Stimulated activated naive CD4-positive, alpha-beta T cell (primary cell): Measurements from ENCODE around the gene PAPSS1.
"Not testable (repeated sequence)": the region's sequence is repeated elsewhere in the genome, so short reads cannot be mapped to it uniquely, and the experiment has no call there.

Experiments
- DNase-seq, 6 experiments: peaks; one replicate each; lab custom pipeline; 2025; lab: John Stamatoyannopoulos, UW

PAPSS1 gene

DNA sequence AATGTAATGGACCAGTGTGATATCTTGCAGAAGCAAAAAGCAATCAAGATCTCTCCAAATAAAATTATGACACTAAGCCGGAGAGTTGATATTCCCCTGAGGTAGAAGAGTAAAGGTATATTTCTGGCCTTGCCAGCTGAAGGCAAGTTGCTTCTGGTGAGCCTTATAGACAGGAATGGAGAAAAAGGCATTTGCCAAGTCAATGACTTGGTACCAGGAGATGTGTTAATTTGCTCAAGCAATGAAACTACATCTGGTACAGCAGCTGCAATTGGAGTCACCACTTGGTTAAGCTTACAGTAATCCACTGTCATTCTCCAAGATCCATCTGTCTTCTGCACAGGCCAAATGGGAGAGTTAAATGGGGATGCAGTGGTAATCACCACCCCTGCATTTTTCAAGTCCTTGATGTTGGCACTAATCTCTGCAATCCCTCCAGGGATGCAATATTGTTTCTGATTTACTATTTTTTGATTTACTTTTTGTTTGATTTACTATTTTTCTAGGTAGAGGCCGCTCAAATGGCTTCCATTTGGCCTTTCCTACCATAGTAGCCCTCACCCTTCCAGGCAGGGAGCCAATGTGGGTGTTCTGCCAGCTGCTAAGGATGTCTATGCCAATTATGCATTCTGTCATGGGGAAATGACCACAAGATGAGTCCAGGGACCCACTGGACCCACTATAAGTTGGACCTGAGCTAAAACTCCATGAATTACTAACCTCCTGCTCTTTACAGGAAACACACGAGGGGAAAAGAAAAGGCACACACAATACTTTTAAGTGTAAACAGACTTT is 6.3 kb upstream of the PAPSS1 start:
- not testable (repeated sequence) for DNase-seq

DNA sequence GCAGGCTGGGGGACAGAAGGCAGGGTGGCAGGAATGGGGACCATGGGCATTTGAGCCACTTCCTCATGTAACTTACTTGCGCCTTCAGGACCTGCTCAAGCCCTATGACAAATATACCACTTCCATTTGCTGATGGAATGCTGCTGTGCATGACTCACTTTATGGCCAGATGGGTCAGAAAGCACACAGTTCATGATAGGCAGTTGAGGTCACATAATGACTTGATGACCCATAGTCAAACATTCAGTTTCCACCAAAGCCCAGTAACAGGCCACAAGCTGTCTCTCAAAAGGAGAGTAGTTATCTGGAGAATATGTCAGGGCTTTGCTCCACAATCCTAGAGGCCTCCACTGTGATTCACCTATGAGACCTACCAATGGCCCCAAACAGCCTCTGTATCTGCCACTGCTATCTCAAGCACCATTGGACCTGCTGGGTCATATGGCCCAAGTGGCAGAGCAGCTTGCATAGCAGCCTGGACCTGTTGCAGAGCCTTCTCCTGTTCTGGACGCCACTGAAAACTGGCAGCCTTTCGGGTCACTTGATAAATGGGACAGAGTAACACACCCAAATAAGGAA is 5.3 kb upstream of the PAPSS1 start:
- no peak for DNase-seq

DNA sequence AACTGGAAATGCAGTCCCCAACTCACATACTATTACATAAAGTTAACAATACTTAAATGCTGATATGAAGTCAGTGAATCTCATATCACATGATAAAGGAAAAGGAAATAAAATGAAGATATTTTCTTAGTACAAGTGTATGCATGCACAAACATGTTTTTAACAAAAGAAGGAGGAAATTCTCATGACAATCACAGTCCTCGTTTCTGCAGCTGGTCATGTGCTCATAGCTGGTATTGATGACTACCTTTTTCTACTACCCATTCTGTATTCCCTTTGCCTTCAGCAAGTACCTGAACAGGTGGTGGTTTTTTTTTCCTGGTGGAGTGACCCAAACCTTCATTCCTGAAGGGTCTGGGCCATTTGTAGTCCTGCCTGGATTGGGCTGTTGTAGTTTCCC is 3.3 kb upstream of the PAPSS1 start:
- not testable (repeated sequence) for DNase-seq

DNA sequence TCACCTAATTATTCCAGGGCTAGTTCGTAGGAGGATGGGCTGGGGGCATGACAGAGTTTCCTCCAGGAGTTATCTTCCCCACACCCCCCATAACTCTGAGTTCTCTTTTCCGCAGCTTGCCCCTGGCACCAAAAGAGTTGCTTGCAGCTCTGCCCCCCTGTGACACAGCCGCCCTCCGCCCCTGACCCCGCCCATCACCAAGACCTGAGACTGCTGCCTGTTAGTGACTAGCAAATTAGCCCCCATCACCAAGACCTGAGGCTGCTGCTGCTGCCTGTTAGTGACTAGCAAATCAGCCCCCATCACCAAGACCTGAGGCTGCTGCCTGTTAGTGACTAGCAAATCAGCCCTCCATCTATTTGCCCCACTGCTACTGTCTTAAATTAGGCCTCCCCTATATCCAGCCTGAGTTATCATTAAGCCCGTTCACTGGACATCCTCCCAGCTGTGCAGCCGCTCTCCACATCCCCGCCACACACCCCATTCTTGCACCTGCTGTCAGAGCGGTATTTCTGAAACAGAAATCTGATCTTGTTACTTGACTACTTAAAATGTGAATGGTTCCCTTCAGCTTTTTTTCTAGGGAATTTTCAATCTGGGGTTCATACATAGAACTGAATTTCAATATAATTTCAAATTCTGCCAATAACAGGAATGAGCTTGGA is 1.5 kb upstream of the PAPSS1 start:
- peak in 5 of 6 experiments; percentile 11 to 48 (median 37) for DNase-seq

DNA sequence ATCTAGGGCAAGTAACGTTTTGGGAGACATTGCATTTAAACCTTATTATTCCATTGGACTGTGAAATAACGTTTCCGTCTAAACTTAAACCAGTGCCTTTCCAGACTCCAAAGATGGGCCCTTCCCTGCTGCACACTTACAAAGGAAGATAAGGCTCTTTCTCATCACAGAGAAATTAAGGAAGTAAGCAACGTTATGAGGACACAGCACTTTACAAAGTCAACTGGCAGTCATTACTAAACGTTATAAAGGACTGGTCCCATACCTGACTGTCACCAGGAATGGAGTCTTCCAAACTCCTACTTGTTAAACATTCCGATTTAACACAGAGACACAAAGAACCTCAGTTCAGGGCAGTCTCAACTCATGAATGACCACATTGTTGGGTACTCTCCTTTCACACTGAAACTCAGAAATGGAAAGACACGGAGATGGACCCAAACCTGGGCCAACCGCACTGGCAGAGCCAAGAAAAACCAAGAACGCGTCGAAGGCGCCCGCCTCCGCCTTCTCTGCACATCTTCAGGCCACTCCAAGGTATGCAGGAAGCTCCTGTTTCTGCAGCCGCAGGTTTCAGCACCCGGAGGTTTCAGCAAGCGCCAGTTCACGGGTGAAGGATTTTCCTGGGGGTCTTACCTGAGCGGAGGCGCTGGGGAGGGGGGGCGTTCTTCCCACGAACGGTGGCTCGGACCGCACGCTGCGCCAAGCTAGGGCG is 670 bp downstream of the PAPSS1 start:
- peak in 2 of 6 experiments; percentile 26 to 47 for DNase-seq

DNA sequence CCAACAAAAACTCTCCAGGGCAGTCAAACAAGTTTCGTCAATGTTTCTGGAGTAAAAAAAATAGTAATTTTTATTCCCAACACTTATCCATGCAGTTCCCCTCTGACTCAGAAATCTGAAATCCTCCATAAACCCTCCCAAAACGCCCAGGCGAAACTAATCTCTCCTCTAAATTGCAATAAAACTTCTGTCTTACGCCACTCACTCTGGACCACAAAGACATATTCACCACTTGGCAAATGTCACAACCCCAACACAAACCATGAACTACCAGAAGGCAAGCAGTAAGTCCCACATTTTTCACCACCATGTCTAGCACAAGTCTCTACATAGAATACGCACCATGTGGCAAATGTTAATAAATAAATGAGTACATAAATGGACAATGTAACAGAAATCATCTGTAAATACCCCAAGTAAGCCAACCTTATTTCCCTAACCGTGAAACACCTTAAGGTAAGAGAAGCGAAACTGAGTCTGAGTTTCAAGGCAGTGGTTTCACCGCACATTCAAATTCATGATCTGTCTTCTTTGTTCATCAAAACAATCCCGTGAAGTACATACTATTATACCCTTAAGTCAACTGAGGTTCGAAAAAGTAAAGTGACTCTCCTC is 1.6 kb downstream of the PAPSS1 start:
- DNase-seq: no peak

DNA sequence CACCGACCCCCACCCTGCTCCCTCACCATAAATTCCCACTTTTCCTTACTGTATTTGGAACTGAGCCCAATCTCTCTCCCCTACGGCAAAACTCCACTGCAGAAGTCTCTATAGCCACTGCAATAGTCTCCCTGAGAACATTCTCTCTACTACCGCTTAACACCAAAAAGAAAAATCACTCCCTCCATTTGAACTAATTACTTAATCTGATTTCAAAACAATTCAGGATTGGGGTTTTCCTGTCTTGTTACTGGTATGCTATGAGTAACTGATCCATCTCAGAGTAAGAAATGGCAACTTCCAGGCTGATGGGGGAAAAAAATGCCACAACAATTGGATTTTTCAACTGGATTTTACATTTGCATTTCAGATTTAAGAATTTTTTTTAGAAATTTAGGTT is 5.8 kb downstream of the PAPSS1 start:
- no peak for DNase-seq

DNA sequence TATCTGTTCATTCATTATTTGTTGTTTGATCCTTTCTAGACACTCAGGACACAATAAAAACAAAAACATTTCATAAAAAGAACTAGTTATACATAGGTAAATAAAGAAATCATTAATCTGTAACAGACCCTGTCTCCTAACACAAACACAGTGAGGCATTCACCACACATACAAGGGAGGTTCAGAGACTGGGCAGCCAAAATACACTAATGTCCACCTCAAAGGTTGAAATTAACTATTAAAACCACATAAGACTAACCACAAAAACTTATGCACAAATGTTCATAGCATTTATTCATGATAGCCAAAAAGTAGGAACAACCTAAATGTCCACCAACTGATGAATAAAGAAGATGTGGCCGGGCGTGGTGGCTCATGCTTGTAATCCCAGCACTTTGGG is 7.8 kb downstream of the PAPSS1 start:
- no peak for DNase-seq

DNA sequence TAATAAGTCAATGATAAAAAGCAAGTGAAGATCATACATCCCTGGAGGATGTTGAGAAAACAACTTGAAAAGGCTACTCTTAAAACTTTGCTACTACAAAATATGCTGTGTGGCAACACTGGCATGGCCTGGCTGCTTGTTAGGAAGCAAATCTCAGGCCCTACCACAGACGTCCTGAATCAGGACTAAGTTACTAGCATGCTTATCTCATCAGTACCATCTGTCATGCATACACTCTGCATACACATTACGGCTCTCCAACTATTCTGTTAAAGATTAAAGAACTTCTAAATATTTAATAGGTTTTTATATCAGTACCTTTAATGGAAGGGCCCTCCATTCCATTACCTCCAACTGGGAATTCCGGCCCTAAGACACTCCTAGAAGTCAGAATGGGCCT is 8.2 kb downstream of the PAPSS1 start:
- DNase-seq: no peak

DNA sequence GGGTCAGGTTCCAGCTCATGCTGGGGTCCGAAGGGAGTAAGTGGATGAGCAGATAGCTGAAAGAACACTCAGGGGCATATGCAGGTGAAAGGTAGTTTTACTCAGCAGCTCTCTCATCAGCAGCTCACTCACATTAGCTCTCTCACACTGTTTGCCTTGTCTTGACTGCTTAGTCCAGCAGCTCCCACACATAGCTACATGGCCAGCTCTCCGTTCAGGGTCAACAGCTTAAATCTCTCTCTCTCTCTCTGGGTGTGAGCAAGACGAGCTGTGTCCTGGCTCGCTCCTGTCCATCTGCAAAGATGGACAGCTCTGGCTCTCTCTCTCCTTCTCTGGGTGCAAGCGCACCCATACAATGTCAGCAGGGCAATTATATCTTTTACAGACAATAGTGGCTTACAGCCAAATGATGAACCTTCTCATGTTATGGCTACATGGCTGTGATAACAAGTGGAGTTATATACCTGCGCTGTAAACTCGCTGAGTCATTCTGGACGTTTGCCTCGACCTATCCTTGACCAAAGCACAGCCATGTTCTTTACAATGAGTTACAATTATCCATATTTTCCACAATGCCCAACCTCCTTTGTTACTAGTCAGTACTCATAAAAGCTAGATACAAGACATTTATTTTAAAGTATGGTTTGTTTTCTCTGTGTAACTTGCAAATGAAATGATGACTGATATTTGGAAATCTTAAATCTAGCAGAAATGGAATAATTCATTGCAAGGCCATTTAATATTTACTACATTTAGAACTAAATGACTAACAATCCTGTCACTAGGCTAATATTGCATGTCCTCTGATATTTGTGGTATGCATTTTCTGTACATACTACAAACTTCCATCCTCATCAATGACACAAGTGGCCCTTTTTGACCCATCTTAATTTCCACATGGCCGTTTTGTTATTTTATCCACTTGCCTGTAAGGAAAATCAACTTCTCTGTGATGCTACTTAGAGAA is 9.3 kb downstream of the PAPSS1 start:
- DNase-seq: no peak

DNA sequence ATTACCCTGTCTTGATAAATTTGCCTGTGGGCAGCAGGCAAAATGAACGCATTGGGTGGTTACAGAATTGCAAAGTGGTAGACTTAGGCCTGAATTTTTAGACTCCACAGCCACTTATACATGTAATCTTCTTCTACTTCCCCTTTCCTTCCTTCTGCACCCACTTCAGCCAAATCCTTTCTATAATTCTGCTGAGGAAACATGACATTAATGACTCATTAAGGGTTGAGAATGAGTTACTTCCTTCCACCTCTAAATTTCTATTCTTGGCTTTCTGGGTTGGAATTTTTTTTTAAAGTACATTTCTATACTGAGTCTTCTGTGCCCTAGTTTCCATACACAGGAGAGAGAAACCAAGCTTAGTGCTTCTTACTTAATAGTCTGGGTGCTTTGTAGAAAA is 10.1 kb downstream of the PAPSS1 start:
- no peak for DNase-seq

DNA sequence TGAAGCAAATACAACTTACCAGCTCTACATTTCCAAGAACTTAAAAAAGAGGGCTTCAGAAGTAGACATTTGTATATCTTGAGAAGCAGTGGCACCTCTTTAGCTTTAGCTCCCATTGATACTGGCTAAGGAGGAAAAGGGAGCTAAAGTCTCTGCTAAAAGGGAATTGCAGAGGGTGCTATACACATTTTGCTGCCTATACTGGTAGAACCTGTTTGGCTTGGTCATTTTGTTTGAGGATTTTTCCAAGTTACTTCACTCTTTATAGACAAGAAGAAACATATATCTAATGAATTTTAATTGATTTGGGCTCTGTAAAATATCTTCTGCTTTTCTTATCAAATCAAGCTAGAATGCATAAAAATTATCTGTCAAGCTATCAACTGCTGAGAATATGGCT is 11.8 kb downstream of the PAPSS1 start:
- DNase-seq: no peak

DNA sequence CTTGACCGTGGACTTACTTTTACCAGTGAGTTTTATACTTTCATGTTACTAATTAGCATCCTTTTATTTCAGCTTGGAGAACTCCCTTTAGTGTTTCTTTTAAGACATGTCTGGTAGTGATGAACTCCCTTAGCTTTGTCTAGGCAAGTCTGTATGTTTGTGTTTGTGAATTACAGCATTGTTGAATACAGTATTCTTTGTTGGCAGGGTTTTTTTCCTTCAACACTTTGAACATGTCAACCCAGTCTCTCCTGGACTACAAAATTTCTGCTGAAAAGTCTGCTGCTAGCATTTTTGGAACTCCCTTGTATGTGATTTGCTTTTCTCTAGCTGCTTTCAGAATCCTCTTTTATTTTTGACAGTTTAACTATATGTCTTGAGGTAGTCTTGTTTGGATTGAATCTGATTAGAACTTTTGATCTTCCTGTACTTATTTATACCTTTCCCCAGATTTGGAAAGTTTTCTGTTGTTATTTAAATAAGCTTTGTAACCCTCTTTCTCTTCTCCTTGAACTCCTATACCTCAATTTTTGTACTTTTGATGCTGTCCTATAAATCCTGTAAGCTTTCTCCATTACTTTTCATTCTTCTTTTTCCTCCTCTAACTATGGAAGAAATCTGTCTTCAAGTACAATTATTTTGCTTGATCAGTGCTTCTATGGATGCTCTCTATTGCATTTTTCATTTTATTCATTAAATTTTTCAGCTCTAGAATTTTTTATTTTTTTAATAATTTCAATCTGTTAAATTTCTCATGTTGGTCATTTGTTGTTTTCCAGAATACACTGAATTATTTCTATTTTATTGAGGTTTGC is 14.1 kb downstream of the PAPSS1 start:
- DNase-seq: no peak

DNA sequence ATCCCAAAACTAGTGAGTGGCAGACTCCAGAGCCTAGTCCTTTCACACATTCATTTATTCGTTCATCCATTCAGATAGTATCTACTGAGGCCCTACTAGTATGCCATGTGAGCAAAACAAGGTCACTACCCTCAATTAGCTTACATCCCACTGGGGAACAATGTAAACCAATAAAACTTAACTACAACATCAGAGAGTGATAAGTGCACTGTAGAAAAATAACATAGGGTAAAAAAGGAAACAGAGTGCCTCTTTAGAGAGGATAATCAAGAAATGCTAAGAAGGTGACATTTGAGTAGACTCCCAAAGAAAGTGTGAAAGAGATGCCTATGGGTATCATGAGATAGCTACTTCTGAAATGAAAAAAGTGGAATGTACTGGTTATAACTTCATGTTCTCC is 18.5 kb downstream of the PAPSS1 start:
- DNase-seq: no peak

DNA sequence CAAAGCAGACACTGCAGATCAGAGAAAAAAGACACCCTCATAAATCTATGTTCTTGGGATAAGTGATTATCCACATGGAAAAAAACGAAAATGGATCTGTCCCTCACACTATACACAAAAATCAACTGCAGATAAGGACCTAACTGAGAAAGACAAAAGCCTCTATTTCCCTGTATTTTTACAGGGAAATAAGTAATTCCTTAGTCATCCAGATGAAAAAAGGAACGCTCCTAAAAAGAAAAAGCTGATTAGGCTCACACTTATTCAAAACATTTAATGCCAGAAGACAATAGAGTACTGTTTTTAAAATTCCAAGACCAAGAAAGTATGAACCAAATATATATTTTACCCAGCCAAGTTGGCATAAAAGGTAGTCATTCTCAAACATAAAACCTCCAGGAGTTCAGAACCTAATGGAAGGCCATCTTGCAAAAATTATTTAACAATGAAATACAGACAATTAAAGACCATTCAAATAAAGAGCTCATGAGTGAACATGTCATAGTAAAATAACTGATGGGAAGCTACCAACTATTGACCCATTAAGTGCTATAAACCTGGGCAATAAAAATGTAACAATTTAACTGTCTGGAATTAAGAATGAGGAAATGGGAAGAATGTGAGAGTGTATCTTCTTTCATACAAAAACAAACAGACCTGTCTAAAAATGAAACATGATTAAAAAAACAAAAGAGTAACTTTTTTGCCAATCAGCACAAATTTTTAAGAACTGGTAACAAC is 20.4 kb downstream of the PAPSS1 start:
- no peak for DNase-seq

DNA sequence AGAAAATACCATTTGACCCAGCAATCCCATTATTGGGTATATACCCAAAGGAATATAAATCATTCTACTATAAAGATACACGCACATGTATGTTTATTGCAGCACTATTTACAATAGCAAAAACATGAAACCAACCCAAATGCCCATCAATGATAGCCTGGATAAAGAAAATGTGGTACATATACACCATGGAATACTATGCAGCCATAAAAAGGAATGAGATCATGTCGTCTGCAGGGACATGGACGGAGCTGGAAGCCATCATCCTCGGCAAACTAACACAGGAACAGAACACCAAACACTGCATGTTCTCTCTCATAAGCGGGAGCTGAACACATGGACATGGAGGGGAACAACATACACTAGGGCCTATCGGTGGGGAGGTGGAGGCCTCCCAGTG is 23.8 kb downstream of the PAPSS1 start:
- DNase-seq: not testable (repeated sequence)

DNA sequence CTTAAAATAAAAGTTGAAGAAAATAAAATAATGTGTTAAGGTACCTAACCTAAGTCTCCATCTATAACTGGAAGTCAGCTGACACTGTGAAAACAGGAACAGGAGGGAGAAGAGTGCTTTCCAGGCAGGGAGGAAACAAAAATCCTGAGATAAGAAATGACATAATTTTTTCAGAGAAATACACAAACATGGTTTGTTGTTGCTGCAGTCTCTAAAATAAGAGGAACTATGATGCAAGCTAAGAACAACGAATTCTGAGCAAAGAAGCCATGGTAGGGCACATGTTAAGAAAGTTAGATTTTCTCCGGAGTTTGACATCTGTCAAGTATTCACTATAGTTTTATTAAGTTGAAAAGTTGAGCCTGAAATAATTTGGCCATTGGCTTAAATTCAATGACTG is 26.9 kb downstream of the PAPSS1 start:
- no peak for DNase-seq

DNA sequence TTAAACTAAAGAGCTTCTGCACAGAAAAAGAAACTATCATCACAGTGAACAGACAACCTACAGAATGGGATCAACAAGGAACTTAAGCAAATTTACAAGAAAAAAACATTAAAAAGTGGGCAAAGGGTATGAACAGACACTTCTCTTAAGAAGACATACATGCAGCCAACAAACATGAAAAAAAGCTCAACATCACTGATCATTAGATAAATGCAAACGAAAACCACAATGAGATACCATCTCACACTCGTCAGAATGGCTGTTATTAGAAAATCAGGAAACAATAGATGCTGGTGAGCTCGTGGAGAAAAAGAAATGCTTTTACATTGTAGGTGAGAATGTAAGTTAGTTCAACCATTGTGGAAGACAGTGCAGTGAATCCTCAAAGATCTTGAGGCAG is 27.8 kb downstream of the PAPSS1 start:
- no peak for DNase-seq

DNA sequence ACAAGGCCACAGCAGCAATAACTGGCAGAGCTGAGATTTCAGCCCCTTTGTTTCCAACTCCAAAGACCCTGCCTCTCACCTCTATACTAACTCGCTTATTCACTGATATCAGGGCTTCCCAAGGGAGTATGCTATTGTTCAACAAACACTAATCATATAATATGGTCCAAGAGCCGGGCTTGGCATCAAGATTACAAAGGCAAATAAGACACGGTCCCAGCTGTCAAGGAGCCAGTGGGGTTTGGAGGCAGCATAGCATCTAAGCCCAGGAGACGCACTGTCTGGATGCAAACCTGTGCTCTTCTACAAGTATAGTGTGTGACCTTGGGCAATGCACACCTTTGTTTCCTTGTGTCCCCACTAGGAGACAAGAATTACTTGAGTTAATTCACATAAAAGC is 28.7 kb downstream of the PAPSS1 start:
- no peak for DNase-seq
